ENCODE data around the gene LYZL4.

LYZL4 gene

GRCh38 chr3:42410370-42411131 is at the start of gene LYZL4:
Gene LYZL4 (minus strand): TSS chr3:42410610. CDS start chr3:42407251, 3,359 bp downstream.
- no peak for DNase-seq

GRCh38 chr3:42459151-42459550 is 48.7 kb upstream of the LYZL4 start:
- DNase-seq: no peak

GRCh38 chr3:42456211-42456610 is 45.8 kb upstream of the LYZL4 start:
- no peak for DNase-seq

- DNase-seq: no peak
These were observed 41.3 kb upstream of the LYZL4 start for GRCh38 chr3:42451546-42452230.

- no peak for DNase-seq
These were observed 40.7 kb upstream of the LYZL4 start for GRCh38 chr3:42451116-42451515.

- no peak for DNase-seq
These were observed 40.2 kb upstream of the LYZL4 start for GRCh38 chr3:42450567-42450966.

GRCh38 chr3:42447481-42447880 is 37.1 kb upstream of the LYZL4 start:
- no peak for DNase-seq

GRCh38 chr3:42446111-42447050 is 36.0 kb upstream of the LYZL4 start:
- DNase-seq: no peak

GRCh38 chr3:42443819-42444436 is 33.5 kb upstream of the LYZL4 start:
- DNase-seq: peak; percentile 32

- DNase-seq: no peak
These were observed 32.9 kb upstream of the LYZL4 start for GRCh38 chr3:42443292-42443691.

GRCh38 chr3:42442640-42443039 is 32.2 kb upstream of the LYZL4 start:
- no peak for DNase-seq

- DNase-seq: no peak
These were observed 31.4 kb upstream of the LYZL4 start for GRCh38 chr3:42441791-42442190.

GRCh38 chr3:42440924-42441323 is 30.5 kb upstream of the LYZL4 start:
- DNase-seq: no peak

- DNase-seq: no peak
These were observed 29.1 kb upstream of the LYZL4 start for GRCh38 chr3:42439261-42440115.

GRCh38 chr3:42438758-42439157 is 28.3 kb upstream of the LYZL4 start:
- no peak for DNase-seq

GRCh38 chr3:42438193-42438592 is 27.8 kb upstream of the LYZL4 start:
- no peak for DNase-seq

- no peak for DNase-seq
These were observed 24.5 kb upstream of the LYZL4 start for GRCh38 chr3:42434777-42435380.

GRCh38 chr3:42432485-42432884 is 22.1 kb upstream of the LYZL4 start:
- DNase-seq: no peak

GRCh38 chr3:42430781-42431532 is 20.5 kb upstream of the LYZL4 start:
- DNase-seq: no peak

GRCh38 chr3:42428830-42429229 is 18.4 kb upstream of the LYZL4 start:
- DNase-seq: no peak
